Smooth muscle cell (in vitro differentiated cells): Measurements from ENCODE around the gene DGLUCY. TPM values are rescaled to one million over a fixed set of nuclear protein-coding genes. Genes with fewer than 3 reads are reported as not detected.

Source experiments
- DNase-seq: peaks from one replicate; lab custom pipeline; 2025; ENCODE audit not compliant: unreplicated experiment; lab: John Stamatoyannopoulos, UW
- H2AFZ ChIP-seq: fragments of 200-600 bp; sonication (generic); 2 replicates; pipeline ENCODE4 v1.6.0; 2016; ENCODE audit warnings: antibody characterized with exemption, low read depth, mild to moderate bottlenecking
- H3F3A ChIP-seq: fragments of 200-600 bp; sonication (generic); 2 replicates; pipeline ENCODE4 v1.6.0; 2017; ENCODE audit warnings: antibody characterized with exemption, low read depth
- H3K27ac ChIP-seq: fragments of 200-600 bp; sonication (generic); 2 replicates; pipeline ENCODE4 v1.5.1; 2016; ENCODE audit warnings: low read depth, mild to moderate bottlenecking
- H3K27me3 ChIP-seq: fragments of 200-600 bp; sonication (generic); 2 replicates; pipeline ENCODE4 v1.6.1; 2016; ENCODE audit warnings: low read depth, mild to moderate bottlenecking
- H3K36me3 ChIP-seq: fragments of 200-600 bp; sonication (generic); 2 replicates; pipeline ENCODE4 v1.5.1; 2016; ENCODE audit warnings: low read depth
- H3K4me1 ChIP-seq: fragments of 200-600 bp; sonication (generic); 2 replicates; pipeline ENCODE4 v1.5.1; 2016; ENCODE audit warnings: low read depth
- H3K4me2 ChIP-seq: fragments of 200-600 bp; sonication (generic); 2 replicates; pipeline ENCODE4 v1.6.0; 2016; ENCODE audit warnings: mild to moderate bottlenecking
- H3K4me3 ChIP-seq: fragments of 200-600 bp; sonication (generic); 2 replicates; pipeline ENCODE4 v1.5.1; 2016; ENCODE audit warnings: mild to moderate bottlenecking
- H3K79me2 ChIP-seq: fragments of 200-600 bp; sonication (generic); 2 replicates; pipeline ENCODE4 v1.6.0; 2016; ENCODE audit warnings: low read depth, mild to moderate bottlenecking
- H3K9ac ChIP-seq: fragments of 200-600 bp; sonication (generic); 2 replicates; pipeline ENCODE4 v1.6.0; 2016; ENCODE audit warnings: low read depth
- H3K9me3 ChIP-seq: fragments of 200-600 bp; sonication (generic); replicated peaks from 2 replicates; pipeline ENCODE4 v1.5.1; 2016; ENCODE audit warnings: low read depth
- H4K20me1 ChIP-seq: fragments of 200-600 bp; sonication (generic); 2 replicates; pipeline ENCODE4 v1.6.0; 2016; ENCODE audit warnings: low read depth
- WGBS: methylation state at CpG from one replicate; pipeline ENCODE4 v1.1.7; 2016; ENCODE audit warnings: low lambda C conversion rate; 5-methylcytosine and 5-hydroxymethylcytosine counted together
- polyA plus RNA-seq: library from polyadenylated mRNA; unstranded; fragments of >200 nt; fragmentation: Nextera tagmentation; extraction: Ambion mirVana; gene quantifications from 2 replicates; pipeline ENCODE4 v1.2.1, GENCODE V29; 2016
- total RNA-seq: library from RNA; depleted of rRNA; stranded (reverse); fragments of >200 nt; gene quantifications from 2 replicates; pipeline ENCODE4 v1.2.3, GENCODE V29; 2014
- TF ChIP-seq, protein P1 (sequence below): fragments of 200-600 bp; sonication (generic); IDR thresholded peaks from 2 replicates; pipeline ENCODE4 v1.5.1; 2017; ENCODE audit warnings: borderline replicate concordance, mild to moderate bottlenecking, antibody characterized with exemption; ENCODE audit not compliant: insufficient read depth, poor library complexity, severe bottlenecking

DGLUCY gene
- total and polyA plus RNA-seq, 2 experiments from 2014 or later, result 9.7 to 11.3 TPM

- no peaks in the 10 kb centered on the region for H3K27me3 ChIP-seq
- H2AFZ ChIP-seq, result no peak overlapping the region
- DNase-seq, result no peak
- TF ChIP-seq, protein P1, sequence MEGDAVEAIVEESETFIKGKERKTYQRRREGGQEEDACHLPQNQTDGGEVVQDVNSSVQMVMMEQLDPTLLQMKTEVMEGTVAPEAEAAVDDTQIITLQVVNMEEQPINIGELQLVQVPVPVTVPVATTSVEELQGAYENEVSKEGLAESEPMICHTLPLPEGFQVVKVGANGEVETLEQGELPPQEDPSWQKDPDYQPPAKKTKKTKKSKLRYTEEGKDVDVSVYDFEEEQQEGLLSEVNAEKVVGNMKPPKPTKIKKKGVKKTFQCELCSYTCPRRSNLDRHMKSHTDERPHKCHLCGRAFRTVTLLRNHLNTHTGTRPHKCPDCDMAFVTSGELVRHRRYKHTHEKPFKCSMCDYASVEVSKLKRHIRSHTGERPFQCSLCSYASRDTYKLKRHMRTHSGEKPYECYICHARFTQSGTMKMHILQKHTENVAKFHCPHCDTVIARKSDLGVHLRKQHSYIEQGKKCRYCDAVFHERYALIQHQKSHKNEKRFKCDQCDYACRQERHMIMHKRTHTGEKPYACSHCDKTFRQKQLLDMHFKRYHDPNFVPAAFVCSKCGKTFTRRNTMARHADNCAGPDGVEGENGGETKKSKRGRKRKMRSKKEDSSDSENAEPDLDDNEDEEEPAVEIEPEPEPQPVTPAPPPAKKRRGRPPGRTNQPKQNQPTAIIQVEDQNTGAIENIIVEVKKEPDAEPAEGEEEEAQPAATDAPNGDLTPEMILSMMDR, result no peak
- no peaks in the 10 kb centered on the region for H3K36me3 ChIP-seq
- H3K9ac ChIP-seq, result no peak overlapping the region
- no peaks in the 10 kb centered on the region for H4K20me1 ChIP-seq
- H3K9me3 ChIP-seq, result peaks cover 5% of the 10 kb centered on the region
- H3K4me3 ChIP-seq, result no peak overlapping the region
- H3K27ac ChIP-seq, result no peak overlapping the region
- no peaks in the 10 kb centered on the region for H3K79me2 ChIP-seq
- no peaks in the 10 kb centered on the region for H3K4me1 ChIP-seq
- no peaks in the 10 kb centered on the region for H3F3A ChIP-seq
- no peak overlapping the region for H3K4me2 ChIP-seq
These were observed 43.3 kb upstream of the DGLUCY start for GRCh38 chr14:91070572-91070971.

DNA sequence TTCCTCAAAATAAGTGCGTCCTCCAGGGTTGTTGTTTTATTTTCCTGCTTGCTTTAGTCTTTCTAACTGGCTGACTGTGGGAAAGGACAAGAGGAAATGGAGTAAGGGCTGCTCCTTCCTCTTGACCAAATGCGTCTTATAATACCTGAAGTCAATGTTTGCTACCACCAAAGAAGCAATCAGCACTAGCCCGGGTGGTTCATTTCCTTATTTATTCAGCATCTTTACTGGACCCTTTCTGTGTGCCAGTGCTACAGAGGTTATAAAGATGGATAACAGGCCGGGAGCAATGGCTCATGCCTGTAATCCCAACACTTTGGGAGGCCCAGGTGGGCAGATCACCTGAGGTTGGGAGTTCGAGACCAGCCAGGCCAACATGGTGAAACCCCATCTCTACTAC lies 38.3 kb upstream of the DGLUCY start:
- 96% methylated on average over 5 of the region's 5 CpGs for WGBS
- Histone ChIP-seq H3F3A (no peaks in the 10 kb centered on the region), H3K27me3 (no peaks in the 10 kb centered on the region), H4K20me1 (no peaks in the 10 kb centered on the region), H3K36me3 (no peaks in the 10 kb centered on the region), H3K4me1 (no peaks in the 10 kb centered on the region), H3K9ac (no peak overlapping the region), H2AFZ (no peak overlapping the region), H3K9me3 (peaks cover 4% of the 10 kb centered on the region), H3K4me2 (no peak overlapping the region), H3K27ac (no peak overlapping the region), H3K79me2 (no peaks in the 10 kb centered on the region), H3K4me3 (no peak overlapping the region)
- TF ChIP-seq, protein P1, result no peak
- no peak for DNase-seq

DNA sequence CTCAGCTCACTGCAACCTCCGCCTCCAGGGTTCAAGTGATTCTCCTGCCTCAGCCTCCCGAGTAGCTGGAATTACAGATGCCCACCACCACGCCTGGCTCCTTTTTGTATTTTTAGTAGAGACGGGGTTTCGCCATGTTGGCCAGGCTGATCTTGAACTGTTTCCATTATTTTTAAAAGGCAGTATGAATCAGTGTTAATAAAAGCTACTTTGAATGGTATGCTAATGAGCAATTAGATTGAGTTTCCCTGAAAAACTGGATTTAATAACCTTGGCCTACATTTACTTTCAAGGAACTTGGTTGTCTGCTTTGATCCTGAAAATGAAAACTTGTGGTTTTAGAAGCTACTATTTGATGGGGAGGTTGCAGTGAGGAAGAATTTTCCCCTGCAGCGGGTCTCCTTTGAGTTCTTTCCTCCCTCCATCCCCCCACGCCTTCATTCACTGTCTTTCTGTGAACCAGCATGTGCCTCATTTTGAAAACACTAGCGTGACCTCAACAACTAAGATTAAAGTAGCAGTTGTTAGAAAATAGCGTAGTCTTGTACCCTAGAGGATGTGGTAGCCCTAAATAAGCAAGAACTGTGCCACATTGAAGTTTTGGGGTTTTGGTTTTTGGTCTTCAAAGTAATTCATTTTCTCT lies 35.7 kb upstream of the DGLUCY start:
- Histone ChIP-seq H3K27ac (no peak overlapping the region), H3K27me3 (no peaks in the 10 kb centered on the region), H3K79me2 (no peaks in the 10 kb centered on the region), H3K4me1 (no peaks in the 10 kb centered on the region), H3F3A (no peaks in the 10 kb centered on the region), H3K9me3 (no peaks in the 10 kb centered on the region), H3K36me3 (no peaks in the 10 kb centered on the region), H3K4me2 (no peak overlapping the region), H4K20me1 (no peaks in the 10 kb centered on the region), H3K9ac (no peak overlapping the region), H3K4me3 (no peak overlapping the region), H2AFZ (no peak overlapping the region)
- TF ChIP-seq, protein P1, result no peak
- WGBS, result 90% methylated on average over 9 of the region's 9 CpGs
- DNase-seq, result no peak

GRCh38 chr14:91080071-91080470 lies 33.8 kb upstream of the DGLUCY start:
- no peaks in the 10 kb centered on the region for H3K36me3 ChIP-seq
- no peaks in the 10 kb centered on the region for H3K79me2 ChIP-seq
- no peak overlapping the region for H3K4me3 ChIP-seq
- no peaks in the 10 kb centered on the region for H3K9me3 ChIP-seq
- H3K27me3 ChIP-seq, result no peaks in the 10 kb centered on the region
- no peak overlapping the region for H2AFZ ChIP-seq
- no peak overlapping the region for H3K9ac ChIP-seq
- no peak overlapping the region for H3K27ac ChIP-seq
- WGBS, result 93% methylated on average over 6 of the region's 6 CpGs
- DNase-seq, result no peak
- no peak overlapping the region for H3K4me2 ChIP-seq
- TF ChIP-seq, protein P1, result no peak
- no peaks in the 10 kb centered on the region for H3F3A ChIP-seq
- no peaks in the 10 kb centered on the region for H4K20me1 ChIP-seq
- no peaks in the 10 kb centered on the region for H3K4me1 ChIP-seq
